Prostate gland (tissue), 2 donors: Measurements from ENCODE around the gene NEO1. TPM values are rescaled to one million over a fixed set of nuclear protein-coding genes. Genes with fewer than 3 reads are reported as not detected.

Source experiments
- DNase-seq: peaks from one replicate; pipeline ENCODE4 v3.0.0-alpha.2; 2019; ENCODE audit warnings: low spot score
- H3K27ac ChIP-seq, 2 donors: fragments of 200-600 bp; sonication (generic); 2 replicates each; pipeline ENCODE4 v1.5.1; 2017 to 2019
- H3K27me3 ChIP-seq: fragments of 200-600 bp; sonication (generic); replicated peaks from 2 replicates; pipeline ENCODE4 v1.5.1; 2019; ENCODE audit not compliant: insufficient read depth
- H3K36me3 ChIP-seq, 2 donors: fragments of 200-600 bp; sonication (generic); 1 replicate in 1 of 2; 2 replicates in 1 of 2; pipeline versions ENCODE4 v1.5.1 to v1.8.1; 2017 to 2019
- H3K4me1 ChIP-seq: fragments of 200-600 bp; sonication (generic); replicated peaks from 2 replicates; pipeline ENCODE4 v1.5.1; 2019
- H3K4me3 ChIP-seq, 2 donors: fragments of 200-600 bp; sonication (generic); 2 replicates each; pipeline ENCODE4 v1.5.1; 2017 to 2019
- H3K9me3 ChIP-seq: fragments of 200-600 bp; sonication (generic); 2 replicates; pipeline ENCODE4 v1.5.1; 2017
- CTCF ChIP-seq, 4 experiments: fragments of 200-600 bp in 2 of 4; fragments of 450-650 bp in 2 of 4; sonication (generic) in 2 of 4; IDR thresholded peaks; 1 replicate in 3 of 4; 2 replicates in 1 of 4; pipeline ENCODE4 v1.5.1; 2016 to 2019; ENCODE audit warnings: antibody characterized with exemption in 4 of 4, mild to moderate bottlenecking in 2 of 4, moderate library complexity in 2 of 4
- POLR2A ChIP-seq: fragments of 450-650 bp; IDR thresholded peaks from one replicate; pipeline ENCODE4 v1.6.1; 2016; ENCODE audit warnings: antibody characterized with exemption, mild to moderate bottlenecking
- POLR2AphosphoS5 ChIP-seq: sonication (generic); formaldehyde crosslinking; IDR thresholded peaks from one replicate; pipeline ENCODE4 v1.6.1; 2017; ENCODE audit warnings: antibody characterized with exemption
- WGBS: methylation state at CpG from one replicate; pipeline ENCODE4 v1.1.5; 2018; 5-methylcytosine and 5-hydroxymethylcytosine counted together
- intact Hi-C: fragments of 100-400 bp; cut with DNase I; formaldehyde crosslinking; loops from one replicate; pipeline ENCODE4 v1.14.2; 2022
- total RNA-seq, 2 donors: library from RNA; depleted of rRNA; stranded (reverse); fragments of >200 nt; gene quantifications; one replicate each; pipeline ENCODE4 v1.1.0, GENCODE V29; 2016

NEO1 gene
- total RNA-seq, 2 donors from 2014 or later: 75.0 to 80.7 TPM

GRCh38 chr15:73340502-73341192 is 288.4 kb downstream of the NEO1 start:
- Histone ChIP-seq H3K27me3 (no peaks in the 10 kb centered on the region), H3K9me3 (no peaks in the 10 kb centered on the region), H3K36me3 (no peaks in the 10 kb centered on the region), H3K4me1 (no peaks in the 10 kb centered on the region), H3K4me3 (no peak overlapping the region), H3K27ac (no peak overlapping the region)
- TF ChIP-seq POLR2A: no peak
- no peak for TF ChIP-seq CTCF (IDR thresholded peaks at IDR 0.05)
- no peak for TF ChIP-seq POLR2AphosphoS5
- no peak for DNase-seq
- intact Hi-C loops: no loop called here
- 81% methylated on average over 9 of the region's 9 CpGs for WGBS

GRCh38 chr15:73341886-73342600 is 289.8 kb downstream of the NEO1 start:
- H3K9me3 ChIP-seq: no peaks in the 10 kb centered on the region
- H3K27ac ChIP-seq: no peak overlapping the region
- no peaks in the 10 kb centered on the region for H3K4me1 ChIP-seq
- intact Hi-C loops: no loop called here
- H3K27me3 ChIP-seq: no peaks in the 10 kb centered on the region
- no peaks in the 10 kb centered on the region for H3K36me3 ChIP-seq
- no peak overlapping the region for H3K4me3 ChIP-seq
- 79% methylated on average over 14 of the region's 14 CpGs for WGBS
- DNase-seq: no peak
- TF ChIP-seq POLR2A (no peak), CTCF (IDR thresholded peaks at IDR 0.05) (no peak), POLR2AphosphoS5 (no peak)

GRCh38 chr15:73344056-73344455 is 291.8 kb downstream of the NEO1 start:
- intact Hi-C loops: no loop called here
- WGBS: 88% methylated on average over 3 of the region's 3 CpGs
- TF ChIP-seq POLR2AphosphoS5 (no peak), POLR2A (no peak), CTCF (IDR thresholded peaks at IDR 0.05) (no peak)
- Histone ChIP-seq H3K36me3 (no peaks in the 10 kb centered on the region), H3K27me3 (no peaks in the 10 kb centered on the region), H3K9me3 (no peaks in the 10 kb centered on the region), H3K4me1 (no peaks in the 10 kb centered on the region), H3K27ac (no peak overlapping the region), H3K4me3 (no peak overlapping the region)
- no peak for DNase-seq

GRCh38 chr15:73345658-73346057 is 293.4 kb downstream of the NEO1 start:
- H3K4me1 ChIP-seq: no peaks in the 10 kb centered on the region
- intact Hi-C loops: no loop called here
- TF ChIP-seq CTCF (IDR thresholded peaks at IDR 0.05) (no peak), POLR2A (no peak), POLR2AphosphoS5 (no peak)

More at GRCh38 chr15:73345658-73346057, 293.4 kb downstream of the NEO1 start:
- no peak overlapping the region for H3K4me3 ChIP-seq
- WGBS: 91% methylated on average over 7 of the region's 7 CpGs
- no peaks in the 10 kb centered on the region for H3K9me3 ChIP-seq
- H3K27ac ChIP-seq: no peak overlapping the region
- no peak for DNase-seq
- no peaks in the 10 kb centered on the region for H3K27me3 ChIP-seq
- no peaks in the 10 kb centered on the region for H3K36me3 ChIP-seq
